Suprapubic skin (tissue), 4 donors: Measurements from ENCODE around the gene ZSCAN22.

Experiments
- CTCF ChIP-seq, 2 donors: fragments of 200-600 bp in 1 of 2; fragments of 450-650 bp in 1 of 2; sonication (generic) in 1 of 2; IDR thresholded peaks; one replicate each; pipeline ENCODE4 v1.5.1; 2016 to 2019; ENCODE audit warnings: antibody characterized with exemption in 2 of 2, mild to moderate bottlenecking in 1 of 2, moderate library complexity in 1 of 2
- EP300 ChIP-seq: sonication (generic); formaldehyde crosslinking; IDR thresholded peaks from one replicate; pipeline ENCODE4 v1.6.1; 2017; ENCODE audit warnings: antibody characterized with exemption
- POLR2A ChIP-seq, 2 donors: fragments of 450-650 bp; IDR thresholded peaks; one replicate each; pipeline ENCODE4 v1.6.1; 2017; ENCODE audit warnings: antibody characterized with exemption in 2 of 2, mild to moderate bottlenecking in 2 of 2, moderate library complexity in 2 of 2
- POLR2AphosphoS5 ChIP-seq, 3 donors: sonication (generic); formaldehyde crosslinking; IDR thresholded peaks; one replicate each; pipeline ENCODE4 v1.6.1; 2017; ENCODE audit warnings: antibody characterized with exemption in 3 of 3

- no peak for TF ChIP-seq CTCF (IDR thresholded peaks at IDR 0.05)
- no peak for TF ChIP-seq EP300
- TF ChIP-seq POLR2A (IDR thresholded peaks at IDR 0.05) = peak; percentile 70 to 79
- TF ChIP-seq POLR2AphosphoS5 (IDR thresholded peaks at IDR 0.05) = peak; percentile 23 to 85 (median 79)
Measured at GRCh38 chr19:58380662-58381459, 54.1 kb downstream of the ZSCAN22 start, which contains the start of gene ZNF837.
